Activated CD8-positive, alpha-beta memory T cell treated with anti-CD3 and anti-CD28 coated beads for 24 hours (primary cell): Measurements from ENCODE around the gene MATN4.

Experiments
- DNase-seq: peaks from one replicate; pipeline ENCODE4 v3.0.0-alpha.2; 2020

The MATN4 gene

DNA sequence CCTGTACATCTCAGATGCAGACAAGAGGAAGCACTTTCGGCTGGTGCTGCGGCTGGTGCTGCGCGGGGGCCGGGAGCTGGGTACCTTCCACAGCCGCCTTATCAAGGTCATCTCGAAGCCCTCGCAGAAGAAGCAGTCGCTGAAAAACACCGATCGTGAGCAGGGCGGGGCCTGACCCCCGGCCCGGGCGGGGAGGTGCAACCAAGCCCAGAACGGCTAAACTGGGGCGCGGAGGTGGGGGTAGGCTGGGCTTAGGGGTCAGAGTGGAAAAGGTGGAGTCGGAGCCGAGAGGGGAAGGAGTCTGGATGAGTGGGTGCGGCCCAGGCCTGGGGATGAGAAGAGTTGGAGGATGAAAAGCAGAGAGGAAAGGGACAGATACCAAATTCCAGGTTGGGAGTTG lies 4.1 kb upstream of the MATN4 start:
- no peak for DNase-seq

DNA sequence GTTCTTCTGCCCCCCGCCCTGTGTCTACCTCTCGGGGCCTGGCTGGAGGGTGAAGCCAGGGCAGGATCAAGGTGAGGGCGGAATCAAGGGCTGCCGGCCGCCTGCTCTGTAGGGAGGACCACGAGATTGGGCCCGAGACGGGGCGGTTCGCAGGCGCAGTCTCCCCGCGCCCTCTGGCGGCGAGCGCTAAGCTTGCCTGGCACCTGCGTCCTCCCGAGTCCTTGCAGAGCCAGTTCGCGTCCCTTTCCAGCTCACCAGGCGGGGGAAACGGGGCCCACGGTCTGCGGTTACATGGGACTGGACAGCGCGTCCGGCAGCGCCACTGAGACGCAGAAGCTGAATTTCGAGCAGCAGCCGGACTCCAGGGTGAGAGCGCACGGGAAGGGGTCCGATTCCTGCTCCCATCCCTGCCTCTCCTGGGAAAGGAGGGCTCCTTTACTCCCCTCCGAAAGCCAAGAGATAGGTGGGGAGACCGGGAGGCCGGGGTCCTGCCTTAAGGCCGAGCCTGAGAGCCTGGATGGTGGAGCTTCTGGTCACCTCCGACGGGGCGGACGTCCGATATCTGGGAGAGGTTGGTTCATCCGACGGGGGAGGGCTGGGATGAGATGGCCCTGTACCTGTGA lies 3.6 kb upstream of the MATN4 start:
- peak; percentile 88 for DNase-seq

DNA sequence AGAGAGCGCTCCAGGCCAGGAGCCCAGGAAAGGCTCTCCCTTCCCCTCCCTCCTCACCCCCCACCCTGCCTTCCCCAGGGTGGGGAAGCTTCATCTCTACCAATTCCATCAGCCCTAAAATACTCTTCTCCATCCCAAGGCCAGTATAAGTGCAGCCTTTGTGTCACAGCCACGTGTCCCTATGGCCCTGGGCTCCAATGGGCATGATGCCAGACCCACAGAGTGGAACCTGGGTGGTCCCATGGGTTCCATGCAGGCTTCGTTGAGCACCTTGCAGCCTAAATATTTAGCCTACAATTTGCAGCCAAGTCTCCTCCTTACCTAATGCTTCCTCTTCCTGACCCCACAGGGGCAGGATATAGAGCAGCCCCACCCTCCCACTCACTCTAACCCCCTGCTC lies 976 bp upstream of the MATN4 start:
- DNase-seq = no peak

DNA sequence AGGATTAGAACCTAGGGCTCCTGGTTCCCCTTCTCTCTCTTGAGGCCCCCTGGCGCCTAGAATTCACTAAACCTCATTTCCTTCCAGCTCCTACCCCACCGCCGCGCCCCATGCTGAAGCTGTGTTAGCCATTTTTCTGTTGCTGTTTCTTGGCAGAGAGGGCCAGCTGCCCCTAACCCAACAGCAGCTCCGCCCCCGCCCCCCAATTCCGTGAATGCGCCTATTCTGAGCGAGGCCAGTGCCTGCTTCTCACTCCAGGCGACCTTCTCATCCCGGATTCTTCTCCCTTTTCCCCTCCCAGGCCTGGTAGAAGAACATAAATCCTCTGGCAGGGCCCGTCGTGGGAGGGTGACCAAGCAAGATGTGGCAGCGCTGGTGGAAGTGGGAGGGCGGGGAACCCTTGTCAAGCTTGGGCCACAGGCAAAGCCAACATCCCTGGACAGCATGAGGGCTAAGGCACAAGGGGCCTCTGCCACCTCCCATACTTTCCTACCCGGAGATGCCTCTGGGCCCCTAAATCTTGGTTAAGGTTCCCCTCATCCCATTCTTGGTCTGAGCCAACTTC lies 941 bp downstream of the MATN4 start:
- DNase-seq = no peak

DNA sequence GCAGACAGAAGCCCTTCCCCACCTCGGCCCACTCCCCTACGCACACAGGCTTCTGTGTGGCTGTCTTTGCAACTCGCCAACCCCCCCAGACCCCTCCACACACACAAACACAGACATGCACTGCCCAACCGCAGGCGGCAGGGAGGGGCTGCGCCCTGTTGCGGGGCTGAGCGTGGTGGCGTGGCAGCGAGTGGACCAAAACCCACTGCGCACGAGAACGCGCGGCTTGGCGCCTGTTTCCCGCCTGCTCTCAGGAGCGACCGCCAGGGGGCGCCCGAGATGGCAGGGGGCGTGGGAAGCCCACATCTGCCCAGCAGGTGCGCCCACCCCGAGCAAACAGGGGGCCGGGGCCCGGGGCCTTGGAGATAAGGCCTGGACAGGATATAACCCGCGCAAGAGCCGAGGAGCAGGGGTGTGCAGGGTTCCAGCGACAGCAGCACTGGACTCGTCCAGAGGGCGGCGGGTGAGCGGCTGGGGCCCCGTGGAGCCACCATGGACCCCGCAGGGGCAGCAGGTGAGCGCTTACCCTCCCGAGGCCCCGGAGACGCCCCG lies 1.6 kb downstream of the MATN4 start, which contains the start of gene RBPJL:
RBPJL (plus strand) TSS at position 410 of the 552 bp plus-strand sequence; CDS start at position 493, 83 bp downstream.
- peak; percentile 81 for DNase-seq

DNA sequence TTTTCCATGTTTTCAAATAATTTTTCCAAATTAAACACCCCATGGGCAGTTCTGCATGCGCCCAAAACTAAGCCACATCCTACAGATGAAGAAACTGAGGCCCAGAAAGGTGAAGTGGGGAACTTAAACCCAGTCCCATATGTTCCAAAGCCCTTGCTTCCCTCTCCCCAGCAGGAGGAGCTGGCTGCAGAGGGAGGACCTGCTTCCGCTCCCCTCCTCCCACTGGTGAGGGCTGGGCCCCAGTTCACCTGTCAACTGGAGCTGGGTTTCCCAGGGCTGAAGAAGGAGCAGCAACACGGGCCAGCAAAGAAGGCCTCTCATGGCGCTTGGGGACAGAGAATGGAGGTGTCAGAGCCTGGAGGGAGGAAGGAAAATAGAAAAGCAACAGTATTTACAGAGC lies 2.8 kb downstream of the MATN4 start:
- DNase-seq = no peak

DNA sequence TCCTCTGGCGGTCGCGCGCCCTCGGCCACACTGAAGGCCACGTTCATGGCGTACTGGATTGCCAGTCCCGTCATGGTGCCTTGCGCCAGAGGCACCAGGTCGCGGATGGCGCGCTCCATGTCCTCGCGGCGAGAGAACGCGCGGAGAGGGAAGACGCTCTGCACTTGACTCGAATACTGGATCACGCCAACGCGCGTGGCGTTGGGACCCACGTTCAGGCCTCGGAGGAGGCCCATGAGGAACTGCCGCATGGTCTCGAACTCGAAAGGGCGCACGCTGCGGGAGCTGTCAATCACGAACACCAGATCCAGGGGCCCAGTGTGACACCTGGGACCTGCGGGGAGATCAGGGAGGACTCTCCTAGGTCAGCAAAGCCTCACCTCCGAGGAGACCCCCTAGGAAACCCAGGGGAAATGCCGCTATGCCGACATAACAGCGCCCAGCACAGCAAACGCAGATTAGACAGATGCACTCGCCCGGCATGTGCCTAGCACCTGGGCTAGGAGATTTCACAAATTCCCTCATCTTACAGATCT lies 3.6 kb downstream of the MATN4 start:
- DNase-seq = no peak

DNA sequence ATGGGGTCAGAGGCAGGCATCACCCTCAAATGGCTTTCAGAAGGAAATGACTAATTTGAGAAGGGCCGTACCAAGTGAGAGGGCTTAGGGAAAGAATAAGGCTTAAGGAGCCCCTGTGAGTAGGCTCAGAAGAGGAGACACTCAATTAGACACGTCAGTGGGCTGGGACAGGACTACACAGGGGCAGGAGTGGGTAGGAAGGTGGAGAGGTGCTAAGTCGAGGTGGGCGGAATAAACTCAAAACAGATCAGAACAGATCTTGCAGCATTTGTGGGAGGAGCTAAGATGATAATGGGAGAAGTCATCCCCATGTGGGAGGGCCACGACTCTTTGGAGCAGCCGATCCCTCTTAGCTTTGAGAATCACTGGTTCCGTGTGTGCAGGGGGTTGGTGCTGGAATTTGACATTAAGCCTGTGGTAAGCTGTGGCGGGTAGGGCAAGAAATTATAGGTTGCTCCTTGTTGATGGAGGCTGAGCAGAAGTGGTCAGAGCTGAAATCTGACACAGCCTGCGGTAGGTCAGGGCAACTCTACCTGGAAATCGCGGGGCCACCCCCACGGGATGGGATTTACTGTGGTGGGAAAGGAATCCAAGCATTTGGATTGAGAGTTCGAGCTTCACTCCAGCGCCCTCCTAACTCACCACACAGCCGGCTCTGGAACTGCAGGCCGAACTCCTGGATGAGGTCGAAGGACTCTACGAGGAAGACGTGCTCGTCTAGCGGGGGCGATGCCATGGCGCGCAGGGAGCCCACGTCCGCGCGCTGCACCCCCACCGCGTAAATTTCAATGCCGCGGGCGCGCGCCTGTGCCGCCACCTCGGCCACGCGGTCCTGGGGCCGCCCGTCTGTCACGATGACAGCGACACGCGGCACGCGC lies 4.3 kb downstream of the MATN4 start:
- DNase-seq = no peak

DNA sequence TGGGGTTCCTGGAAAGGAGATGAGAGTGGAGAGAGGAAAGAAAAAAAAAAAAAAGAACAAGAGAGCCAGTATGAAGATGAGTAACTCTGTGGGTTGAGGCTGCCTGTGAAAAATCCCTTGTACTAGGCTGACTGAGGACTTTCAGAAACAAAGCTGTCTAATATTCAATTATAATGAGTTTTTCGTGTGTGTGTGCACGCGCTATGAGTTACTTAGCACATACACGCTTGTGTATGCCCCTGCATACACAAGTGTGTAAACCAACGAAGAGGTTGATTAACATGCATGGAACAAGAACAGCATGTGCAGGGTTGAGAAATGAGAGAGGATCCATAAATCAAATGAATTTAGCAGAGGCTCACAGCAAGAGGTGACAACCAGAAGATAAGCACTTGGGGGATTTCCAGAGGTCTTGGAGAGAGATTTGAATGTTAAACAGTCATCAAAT lies 6.3 kb downstream of the MATN4 start:
- DNase-seq = no peak

DNA sequence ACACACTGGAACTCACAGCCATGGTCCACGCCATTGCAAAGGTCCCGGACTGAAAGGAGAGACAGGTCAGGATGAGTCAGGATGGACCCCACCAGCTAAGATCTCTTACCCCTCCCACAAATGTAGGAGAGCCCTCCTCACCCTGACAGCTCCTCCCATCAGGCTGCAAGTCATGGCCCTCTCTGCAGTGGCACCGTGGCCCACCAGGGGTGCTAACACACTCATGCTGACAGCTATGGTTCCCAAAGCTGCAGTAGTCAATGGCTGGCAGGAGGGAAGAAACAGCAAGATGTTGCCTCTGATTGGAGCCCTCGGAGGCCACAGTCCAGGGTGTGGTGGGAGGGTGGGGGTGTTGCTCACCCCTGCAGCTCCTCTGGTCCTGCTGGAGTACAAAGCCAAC lies 7.1 kb downstream of the MATN4 start:
- no peak for DNase-seq

DNA sequence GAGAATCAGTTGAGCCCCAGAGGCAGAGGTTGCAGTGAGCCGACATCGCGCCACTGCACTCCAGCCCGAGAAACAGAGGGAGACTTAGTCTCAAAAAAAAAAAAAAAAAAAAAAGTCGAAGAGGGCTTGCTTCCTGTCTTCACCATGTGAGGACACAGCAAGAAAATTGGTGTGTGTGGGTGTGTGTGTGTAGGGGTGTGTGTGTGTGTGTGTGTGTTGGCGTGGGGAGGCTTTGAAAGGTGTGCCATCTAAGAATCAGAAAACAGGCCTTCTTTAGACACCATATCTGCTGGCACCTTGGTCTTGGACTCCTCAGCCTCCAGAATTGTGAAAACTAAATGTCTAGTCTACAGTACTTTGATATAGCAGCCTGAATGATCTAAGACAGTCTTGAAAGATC lies 8.3 kb downstream of the MATN4 start:
- no peak for DNase-seq

DNA sequence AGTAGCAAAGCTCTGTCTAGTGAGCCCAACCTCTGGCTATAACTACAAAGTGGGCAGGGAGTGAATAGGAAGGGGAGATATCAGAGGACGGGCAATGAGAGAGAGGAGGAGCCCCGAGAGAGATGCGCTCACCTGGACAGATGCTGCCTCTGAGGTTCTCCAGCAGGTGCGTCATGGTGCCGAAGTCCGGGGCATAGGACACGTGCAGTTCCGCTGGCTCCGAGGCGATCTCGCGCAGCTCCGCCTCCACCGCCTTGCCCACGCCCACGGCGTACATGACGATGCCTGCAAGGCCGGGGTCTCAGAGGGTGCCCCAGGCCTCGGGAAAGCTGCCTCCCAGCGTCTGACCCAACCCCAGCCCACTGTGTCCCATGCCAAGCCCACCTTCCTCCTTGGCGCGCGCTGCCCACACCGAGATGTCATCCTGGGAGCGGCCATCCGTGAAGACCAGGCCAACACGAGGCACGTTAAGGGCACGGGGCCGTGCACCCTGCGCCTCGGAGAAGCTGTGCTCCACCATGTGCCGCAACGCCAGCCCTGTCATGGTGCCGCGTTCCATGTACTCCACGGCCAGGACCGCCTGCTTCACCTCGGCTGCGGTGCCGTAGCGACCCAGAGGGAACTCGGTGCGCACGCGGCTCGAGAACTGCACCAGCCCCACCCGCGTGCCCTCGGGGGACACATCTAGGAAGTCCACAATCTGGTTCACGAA lies 10.2 kb downstream of the MATN4 start:
- DNase-seq = no peak

DNA sequence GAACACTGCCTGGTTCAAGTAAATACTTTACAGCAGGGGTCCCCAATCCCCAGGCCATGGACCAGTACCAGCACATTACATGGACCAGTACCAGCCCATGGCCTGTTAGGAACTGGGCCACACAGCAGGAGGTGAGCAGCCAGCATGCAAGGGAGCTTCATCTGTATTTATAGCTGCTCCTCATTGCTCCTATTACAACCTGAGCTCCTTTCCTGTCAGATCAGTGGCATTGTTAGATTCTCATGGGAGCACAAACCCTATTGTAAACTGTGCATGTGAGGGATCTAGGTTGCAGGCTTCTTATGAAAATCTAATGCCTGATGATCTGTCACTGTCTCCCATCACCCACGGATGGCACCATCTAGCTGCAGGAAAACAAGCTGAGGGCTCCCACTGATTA lies 13.4 kb downstream of the MATN4 start:
- DNase-seq = no peak

DNA sequence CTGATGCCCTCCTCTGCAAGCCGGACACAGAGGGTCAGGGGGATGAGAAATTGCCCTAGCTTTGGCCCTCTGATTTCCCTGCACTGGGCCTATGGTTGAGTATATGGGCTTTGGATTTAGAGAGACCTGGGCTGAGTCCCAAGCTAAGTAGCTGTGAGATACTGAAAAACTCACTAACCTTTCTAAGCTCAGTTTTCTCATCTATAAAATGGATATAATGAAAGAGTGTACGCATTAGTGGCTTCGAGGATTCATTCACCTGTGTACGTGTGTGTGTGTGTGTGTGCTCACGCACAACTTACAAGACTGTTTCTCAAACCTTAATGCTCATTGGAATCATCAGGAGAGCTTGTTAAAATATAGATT lies 14.1 kb downstream of the MATN4 start:
- no peak for DNase-seq

DNA sequence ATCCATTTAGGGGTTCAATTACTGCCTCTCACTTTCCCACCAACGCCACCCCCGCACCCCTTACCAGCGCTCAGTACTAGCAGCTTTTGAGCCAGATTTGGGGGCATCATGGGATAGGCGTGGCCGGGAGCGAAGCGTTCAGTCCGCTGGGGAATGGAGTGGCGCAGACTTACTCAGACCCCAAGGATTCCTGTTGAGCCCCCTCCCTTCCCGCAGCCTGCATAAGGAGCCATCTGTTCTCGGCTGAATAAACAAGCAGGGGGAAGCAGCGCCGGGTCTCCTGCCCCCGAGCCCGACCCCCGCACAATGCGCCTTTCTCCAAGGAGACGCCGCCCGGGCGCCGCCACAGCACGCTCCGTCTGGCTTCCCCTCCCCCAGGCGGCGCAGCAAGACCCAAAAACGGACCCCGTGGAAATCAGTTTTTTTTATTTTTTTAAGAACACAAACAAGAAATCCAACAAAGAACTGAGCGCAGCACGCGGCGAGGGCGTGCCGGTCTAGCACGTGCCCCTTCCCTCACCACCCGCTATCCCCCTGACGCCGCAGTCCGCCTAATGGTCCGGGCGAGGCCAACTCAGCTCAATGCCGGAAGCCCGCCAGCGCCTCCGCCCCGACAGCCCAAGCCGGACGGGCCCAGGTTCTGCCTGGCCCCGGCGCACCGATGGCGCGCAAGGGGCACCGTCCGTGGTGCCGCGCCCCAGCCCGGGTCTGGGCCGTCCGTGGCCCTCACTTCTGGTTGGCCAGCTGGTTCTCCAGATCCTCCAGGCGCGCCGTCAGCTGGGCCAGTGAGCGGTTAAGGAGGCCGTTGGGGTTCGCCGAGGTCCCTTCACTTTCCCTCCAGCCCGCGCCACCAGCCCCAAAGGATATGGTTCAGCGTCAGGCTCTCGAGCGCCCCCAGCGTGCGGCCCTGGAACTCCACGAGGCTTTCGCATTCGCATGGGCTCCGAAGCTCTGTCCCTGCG lies 14.8 kb downstream of the MATN4 start:
- peak; percentile 96 for DNase-seq

DNA sequence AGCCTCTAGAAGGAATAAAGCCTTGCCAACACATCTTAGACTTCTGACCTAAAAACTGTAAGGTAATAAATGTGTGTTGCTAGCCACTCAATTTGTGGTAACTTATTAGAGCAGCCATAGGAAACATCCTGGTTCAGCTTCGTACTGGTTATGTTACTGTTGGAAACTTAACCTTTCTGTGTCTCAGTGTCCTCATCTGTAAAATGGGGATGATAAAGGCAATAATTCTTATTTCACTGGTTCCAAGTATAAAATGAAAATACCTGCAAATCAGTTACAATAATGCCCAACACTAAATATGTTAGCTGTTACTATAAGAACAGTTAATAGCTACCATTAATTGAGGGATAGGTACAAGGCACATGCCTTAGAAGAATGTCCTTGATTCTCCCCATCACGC lies 15.8 kb downstream of the MATN4 start:
- no peak for DNase-seq

DNA sequence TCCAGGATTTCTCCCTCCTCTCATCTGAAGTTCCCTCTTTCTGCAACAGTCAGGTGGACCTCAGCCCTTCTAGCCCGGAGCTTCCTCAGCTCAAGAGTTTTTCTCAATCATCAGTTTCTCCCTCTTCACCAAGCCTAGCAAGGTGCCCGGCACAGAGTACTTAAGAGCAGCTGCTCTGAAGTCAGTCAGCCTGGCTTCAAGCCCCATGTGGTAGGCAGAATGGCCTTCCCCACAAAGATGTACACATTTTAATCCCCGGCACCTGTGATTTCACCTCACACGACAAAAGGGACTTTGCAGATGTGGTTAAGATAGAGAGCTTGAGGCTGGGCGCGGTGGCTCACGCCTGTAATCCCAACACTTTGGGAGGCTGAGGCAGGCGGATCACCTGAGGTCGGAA lies 16.6 kb downstream of the MATN4 start:
- DNase-seq = no peak

DNA sequence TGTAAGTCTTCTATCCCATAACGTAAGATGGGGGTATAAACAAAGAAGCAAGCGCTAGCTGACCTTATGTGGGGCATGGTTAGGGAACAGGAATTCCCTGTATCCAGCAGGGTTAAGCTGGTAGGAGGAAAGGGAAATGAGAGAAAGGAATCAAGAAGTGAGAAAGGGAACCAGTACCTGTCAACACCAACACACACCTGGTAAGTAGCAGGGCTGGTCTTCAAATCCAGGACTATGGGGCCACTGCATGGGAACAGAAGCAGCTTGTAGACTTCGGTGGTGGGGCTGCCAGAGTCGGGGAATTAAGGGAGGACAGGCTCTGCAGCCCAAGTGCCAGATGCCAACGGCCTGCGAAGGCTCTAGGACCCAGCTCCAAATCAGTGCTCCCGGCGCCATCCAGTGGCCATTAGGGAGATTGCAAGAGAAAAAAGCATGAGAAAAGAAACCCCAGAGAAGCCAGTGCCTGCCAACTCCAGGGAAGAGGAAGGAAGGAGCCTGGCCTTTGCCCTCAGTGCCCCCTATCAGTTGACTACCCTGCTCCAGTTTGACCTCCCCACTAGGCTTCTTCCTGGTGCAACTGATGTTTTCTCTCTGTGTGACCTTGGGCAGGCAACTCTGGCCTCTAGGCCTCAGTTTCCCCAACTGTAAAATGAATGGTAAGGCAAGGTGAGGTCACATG lies 17.3 kb downstream of the MATN4 start:
- peak; percentile 85 for DNase-seq

DNA sequence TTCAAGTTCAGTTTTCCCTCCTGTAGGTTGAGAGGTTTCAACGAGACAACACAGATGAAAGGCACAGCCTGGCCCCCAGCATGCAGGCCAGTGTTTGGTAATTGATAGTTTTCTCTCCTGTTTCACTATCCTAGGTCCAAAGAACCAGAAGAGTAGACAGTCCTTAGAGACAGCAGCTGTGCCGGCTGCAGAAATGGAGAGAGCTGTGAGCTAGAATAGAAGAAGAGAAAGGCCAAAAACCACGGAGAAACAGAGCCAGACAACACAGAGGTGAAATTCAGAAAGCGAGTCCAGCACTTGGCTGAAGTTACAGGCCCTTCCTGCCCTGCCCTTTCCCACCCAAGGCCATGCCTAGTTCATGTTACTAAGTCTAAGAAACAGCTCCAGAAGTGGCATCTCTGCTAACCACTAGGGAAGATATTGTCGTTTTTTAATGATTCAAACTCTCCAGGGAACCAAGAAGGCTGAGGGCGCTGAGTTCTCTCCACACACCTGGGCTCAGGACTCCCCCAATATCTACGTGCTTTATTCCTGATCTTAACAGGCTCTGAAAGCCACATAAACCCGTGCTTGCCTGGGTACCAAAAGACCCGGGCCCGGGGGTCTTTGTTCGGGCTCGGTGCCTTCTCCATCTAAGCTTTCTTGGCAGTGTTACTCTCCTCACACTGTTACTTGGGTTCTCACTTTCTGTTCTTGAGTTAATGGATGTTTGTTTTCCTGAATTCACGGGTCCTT lies 18.0 kb downstream of the MATN4 start:
- DNase-seq = peak; percentile 42

DNA sequence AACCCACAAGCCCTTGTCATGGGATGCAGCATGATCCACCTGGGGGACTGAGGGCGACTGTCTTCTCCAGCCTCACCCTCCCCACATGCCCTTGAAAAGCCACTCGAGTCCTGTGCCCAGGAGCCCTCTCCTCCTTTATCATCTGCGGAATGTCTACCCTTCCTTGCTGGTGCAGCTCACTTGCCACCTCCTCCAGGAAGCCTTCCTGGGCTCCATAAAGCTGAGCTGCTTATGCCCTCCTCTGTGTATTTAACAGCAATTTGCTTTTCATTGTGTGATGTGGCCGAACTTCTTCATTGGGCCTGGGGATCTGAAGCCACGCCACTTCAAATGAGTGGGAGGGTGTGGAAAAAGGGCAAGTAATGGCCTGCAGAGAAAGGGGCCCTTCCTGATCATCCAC lies 19.2 kb downstream of the MATN4 start:
- DNase-seq = no peak
